DOHH2 (cell line): Measurements from ENCODE around the gene EGFLAM.

Experiments used
- H3F3A ChIP-seq: fragments of 200-600 bp; sonication (generic), shearing (Covaris generic); 2 replicates; pipeline ENCODE4 v1.6.0; 2016; ENCODE audit warnings: antibody characterized with exemption, mild to moderate bottlenecking; ENCODE audit not compliant: control insufficient read depth, insufficient read depth
- H3K27ac ChIP-seq: fragments of 200-600 bp; sonication (generic); 2 replicates; pipeline ENCODE4 v1.5.1; 2014; ENCODE audit warnings: low read depth, mild to moderate bottlenecking, low read length, moderate library complexity
- H3K27me3 ChIP-seq: fragments of 200-600 bp; sonication (generic); 2 replicates; pipeline ENCODE4 v1.6.1; 2014; ENCODE audit warnings: mild to moderate bottlenecking, low read length, mixed read lengths; ENCODE audit not compliant: control insufficient read depth
- H3K36me3 ChIP-seq: fragments of 200-600 bp; sonication (generic); 2 replicates; pipeline ENCODE4 v1.6.1; 2014; ENCODE audit warnings: mild to moderate bottlenecking, low read length, moderate library complexity, mixed read lengths; ENCODE audit not compliant: control insufficient read depth
- H3K4me1 ChIP-seq: fragments of 200-600 bp; sonication (generic); 2 replicates; pipeline ENCODE4 v1.6.1; 2014; ENCODE audit warnings: mild to moderate bottlenecking, low read length, mixed read lengths; ENCODE audit not compliant: control insufficient read depth
- H3K4me2 ChIP-seq: fragments of 200-600 bp; sonication (generic); 2 replicates; pipeline ENCODE4 v1.6.0; 2014; ENCODE audit warnings: mild to moderate bottlenecking, low read length, moderate library complexity
- H3K4me3 ChIP-seq: fragments of 200-600 bp; sonication (generic); 2 replicates; pipeline ENCODE4 v1.5.1; 2014; ENCODE audit warnings: mild to moderate bottlenecking, low read length, mixed read lengths
- H3K79me2 ChIP-seq: fragments of 200-600 bp; sonication (generic); 2 replicates; pipeline ENCODE4 v1.6.1; 2014; ENCODE audit warnings: mild to moderate bottlenecking, low read length, mixed read lengths; ENCODE audit not compliant: control insufficient read depth
- H3K9me2 ChIP-seq: fragments of 200-600 bp; sonication (generic); replicated peaks from 2 replicates; pipeline ENCODE4 v1.6.1; 2014; ENCODE audit warnings: mild to moderate bottlenecking, low read length, mixed read lengths; ENCODE audit not compliant: control insufficient read depth
- H3K9me3 ChIP-seq: fragments of 200-600 bp; sonication (generic); 2 replicates; pipeline ENCODE4 v1.6.1; 2014; ENCODE audit warnings: antibody characterized with exemption, low read length, mixed read lengths; ENCODE audit not compliant: control insufficient read depth, insufficient read depth
- H4K20me1 ChIP-seq: fragments of 200-600 bp; sonication (generic); 2 replicates; pipeline ENCODE4 v1.6.0; 2014; ENCODE audit warnings: low read depth, mild to moderate bottlenecking, antibody characterized with exemption, low read length, moderate library complexity; ENCODE audit not compliant: control insufficient read depth, insufficient read depth
- CTCF ChIP-seq: fragments of 200-600 bp; sonication (generic); IDR thresholded peaks from one replicate; pipeline ENCODE4 v1.5.1; 2014; ENCODE audit warnings: antibody characterized with exemption, mild to moderate bottlenecking, low read depth, low read length; ENCODE audit not compliant: poor library complexity, severe bottlenecking
- EZH2phosphoT487 ChIP-seq: fragments of 200-600 bp; sonication (generic); IDR thresholded peaks from 2 replicates; pipeline ENCODE4 v1.6.1; 2017; ENCODE audit warnings: borderline replicate concordance, mild to moderate bottlenecking, antibody characterized with exemption, low read length, moderate library complexity, mixed read lengths

The EGFLAM gene

GRCh38 chr5:38478878-38479277, 220.5 kb downstream of the EGFLAM start:
- H3K27me3 ChIP-seq, result peaks cover 15% of the 10 kb centered on the region
- no peaks in the 10 kb centered on the region for H3K36me3 ChIP-seq
- H3K27ac ChIP-seq, result no peak overlapping the region
- no peak overlapping the region for H3K4me3 ChIP-seq
- no peaks in the 10 kb centered on the region for H3K9me3 ChIP-seq
- no peaks in the 10 kb centered on the region for H3F3A ChIP-seq
- TF ChIP-seq CTCF, result no peak
- no peak for TF ChIP-seq EZH2phosphoT487
- H3K4me2 ChIP-seq, result no peak overlapping the region
- no peaks in the 10 kb centered on the region for H3K79me2 ChIP-seq
- no peaks in the 10 kb centered on the region for H3K9me2 ChIP-seq
- H4K20me1 ChIP-seq, result no peaks in the 10 kb centered on the region
- no peaks in the 10 kb centered on the region for H3K4me1 ChIP-seq

GRCh38 chr5:38479315-38479904, 221.1 kb downstream of the EGFLAM start:
- H3K4me2 ChIP-seq, result no peak overlapping the region
- H3K79me2 ChIP-seq, result no peaks in the 10 kb centered on the region
- no peaks in the 10 kb centered on the region for H3K36me3 ChIP-seq
- peaks cover 11% of the 10 kb centered on the region for H3K27me3 ChIP-seq
- no peaks in the 10 kb centered on the region for H3K9me2 ChIP-seq
- no peak overlapping the region for H3K4me3 ChIP-seq
- H4K20me1 ChIP-seq, result no peaks in the 10 kb centered on the region
- TF ChIP-seq EZH2phosphoT487 (no peak), CTCF (no peak)
- H3K4me1 ChIP-seq, result no peaks in the 10 kb centered on the region
- H3K9me3 ChIP-seq, result no peaks in the 10 kb centered on the region
- H3K27ac ChIP-seq, result no peak overlapping the region
- no peaks in the 10 kb centered on the region for H3F3A ChIP-seq

- no peak overlapping the region for H3K4me2 ChIP-seq
These were observed 225.5 kb downstream of the EGFLAM start for GRCh38 chr5:38483805-38484398.

More at GRCh38 chr5:38483805-38484398, 225.5 kb downstream of the EGFLAM start:
- Histone ChIP-seq H3K9me2 (no peaks in the 10 kb centered on the region), H3K27me3 (peaks cover 8% of the 10 kb centered on the region), H4K20me1 (no peaks in the 10 kb centered on the region), H3K79me2 (no peaks in the 10 kb centered on the region), H3F3A (no peaks in the 10 kb centered on the region), H3K36me3 (no peaks in the 10 kb centered on the region), H3K4me1 (no peaks in the 10 kb centered on the region), H3K9me3 (no peaks in the 10 kb centered on the region), H3K4me3 (no peak overlapping the region), H3K27ac (no peak overlapping the region)
- TF ChIP-seq CTCF, result no peak
- no peak for TF ChIP-seq EZH2phosphoT487
